ENCODE results near the gene PSMD9. TPM values are rescaled to one million over a fixed set of nuclear protein-coding genes. Genes with fewer than 3 reads are reported as not detected.

PSMD9 gene, protein sequence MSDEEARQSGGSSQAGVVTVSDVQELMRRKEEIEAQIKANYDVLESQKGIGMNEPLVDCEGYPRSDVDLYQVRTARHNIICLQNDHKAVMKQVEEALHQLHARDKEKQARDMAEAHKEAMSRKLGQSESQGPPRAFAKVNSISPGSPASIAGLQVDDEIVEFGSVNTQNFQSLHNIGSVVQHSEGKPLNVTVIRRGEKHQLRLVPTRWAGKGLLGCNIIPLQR
- total RNA-seq (2022; extraction: Qiagen RNA extraction), result 117 to 166 TPM (median 127 TPM) in 5 replicates

DNA sequence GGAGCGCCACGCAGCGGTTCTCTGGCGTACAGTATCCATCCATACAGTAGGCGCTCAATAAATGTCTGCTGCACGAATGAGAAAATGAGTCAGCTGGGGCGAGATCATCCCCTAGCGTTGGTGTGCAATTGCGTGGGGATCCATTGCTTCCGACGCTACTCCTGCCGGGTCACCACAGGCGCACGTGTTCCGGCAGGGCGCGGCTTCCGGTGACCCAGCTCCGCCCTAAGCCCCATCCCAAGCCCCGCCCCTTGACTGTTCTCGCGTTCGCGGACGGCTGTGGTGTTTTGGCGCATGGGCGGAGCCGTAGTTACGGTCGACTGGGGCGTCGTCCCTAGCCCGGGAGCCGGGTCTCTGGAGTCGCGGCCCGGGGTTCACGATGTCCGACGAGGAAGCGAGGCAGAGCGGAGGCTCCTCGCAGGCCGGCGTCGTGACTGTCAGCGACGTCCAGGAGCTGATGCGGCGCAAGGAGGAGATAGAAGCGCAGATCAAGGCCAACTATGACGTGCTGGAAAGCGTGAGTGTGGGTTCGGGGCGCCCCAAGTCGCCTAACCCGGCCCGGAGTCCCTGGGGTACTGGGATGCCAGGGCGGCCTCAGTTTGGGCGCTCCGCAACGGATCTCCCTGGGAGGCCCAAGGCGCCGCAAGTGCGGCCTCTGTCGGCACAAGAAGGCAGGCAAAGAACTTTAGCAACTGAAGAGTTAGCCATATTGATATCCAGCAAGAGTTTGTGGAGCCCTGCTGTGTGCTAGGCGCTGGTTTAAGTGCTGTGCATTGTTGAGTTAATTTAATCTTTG is at the start of gene PSMD9:
PSMD9 (plus strand) TSS at position 313 of the 796 bp plus-strand sequence; CDS start at position 380, 67 bp downstream.

DNA sequence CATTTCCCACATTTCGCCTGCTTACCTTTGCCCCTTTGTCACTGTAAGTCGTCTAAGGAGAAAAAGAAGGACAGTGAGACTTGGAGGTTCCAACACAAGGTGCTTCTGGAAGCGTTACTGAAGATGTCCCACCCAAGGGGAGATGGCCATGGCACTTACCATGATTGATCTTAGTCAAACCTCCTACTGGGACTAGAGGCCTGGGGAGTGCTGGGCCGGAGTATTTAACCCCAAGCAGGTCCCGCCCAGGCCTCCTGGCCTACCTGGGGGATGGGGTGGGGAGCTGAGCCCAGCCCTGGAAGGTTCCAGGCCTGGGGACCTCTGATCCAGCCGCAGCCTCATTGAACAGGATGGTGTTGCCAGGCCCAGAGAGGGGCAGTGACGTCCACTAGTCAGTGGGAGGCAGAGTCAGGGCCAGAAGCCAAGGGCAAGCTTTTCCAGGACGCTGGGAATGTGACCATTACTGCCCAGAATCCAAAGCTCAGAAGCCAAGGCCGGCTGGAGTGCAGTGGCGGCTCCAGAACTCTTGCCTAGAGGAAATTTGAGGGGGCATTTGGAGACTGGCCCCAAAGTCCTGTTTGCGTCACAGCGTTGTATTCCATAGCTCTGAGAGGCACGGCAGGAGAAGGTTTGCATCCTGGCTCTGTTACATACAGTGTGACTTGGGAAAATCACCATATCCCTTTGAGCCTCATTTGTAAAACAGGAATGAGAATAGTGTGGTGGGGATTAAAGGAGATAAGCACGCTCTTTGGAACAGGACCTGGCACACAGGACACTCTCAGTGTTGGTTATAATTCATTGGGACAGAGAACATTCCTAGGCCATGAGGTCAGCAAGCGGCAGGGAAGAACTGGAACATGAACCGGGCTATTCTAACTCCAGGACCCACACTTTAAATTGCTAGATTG is 29.7 kb upstream of the PSMD9 start, which contains the start of gene HPD:
HPD (minus strand) TSS at position 198 of the 911 bp plus-strand sequence; CDS start at position 162, 36 bp downstream.

DNA sequence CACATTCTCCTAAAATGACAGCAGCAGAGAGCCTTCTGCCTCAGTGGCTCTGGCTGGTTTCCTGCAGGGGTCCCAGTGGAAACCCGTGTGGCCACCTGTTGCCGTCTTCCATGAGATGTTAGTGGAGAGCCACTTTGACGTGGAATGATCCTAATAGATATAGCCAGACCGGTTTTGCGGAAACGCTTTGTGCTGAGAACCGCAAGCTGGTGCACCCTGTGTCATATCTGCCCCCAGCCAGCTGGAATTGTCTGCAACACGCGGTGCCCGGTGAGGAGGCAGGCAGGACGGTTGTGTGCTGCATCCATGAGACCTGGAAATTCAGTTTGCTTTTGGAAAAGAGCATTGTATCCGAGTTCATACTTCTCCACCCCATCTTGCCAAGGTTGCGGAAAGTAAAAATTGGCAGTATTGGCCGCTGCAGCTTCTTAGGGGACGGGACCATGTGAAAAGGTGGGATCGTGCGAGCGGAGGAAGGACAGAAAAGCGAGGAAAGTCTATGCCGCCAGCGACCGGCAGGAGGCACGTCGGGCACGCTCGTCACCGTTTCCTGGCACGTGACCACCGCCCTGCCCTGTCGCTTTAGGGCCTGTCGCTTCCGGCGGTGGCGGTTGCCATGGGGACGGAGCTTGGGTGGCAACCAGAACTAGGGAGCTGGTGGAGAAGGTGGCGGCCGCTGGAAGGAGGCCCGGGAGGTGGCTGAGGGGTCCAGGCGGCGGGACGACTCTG is 29.5 kb downstream of the PSMD9 start, which contains the start of gene CFAP251:
CFAP251 (plus strand) TSS at position 643 of the 729 bp plus-strand sequence. CDS start 2,714 bp downstream, outside the sequence.

Other genes with a start within 250 kb of the PSMD9 start
- gene MORN3, start 219.1 kb upstream of the PSMD9 start, total RNA-seq (2022; extraction: Qiagen RNA extraction), result 0.12 to 0.51 TPM (median 0.23 TPM) in 5 replicates
- gene TMEM120B, start 176.0 kb upstream of the PSMD9 start, total RNA-seq (2022; extraction: Qiagen RNA extraction), result 7.8 to 14.5 TPM (median 13.1 TPM) in 5 replicates
- gene RHOF, start 95.1 kb upstream of the PSMD9 start, total RNA-seq (2022; extraction: Qiagen RNA extraction), result 131 to 171 TPM (median 161 TPM) in 5 replicates
- gene SETD1B, start 84.8 kb upstream of the PSMD9 start, total RNA-seq (2022; extraction: Qiagen RNA extraction), result 10.1 to 15.2 TPM (median 13.6 TPM) in 5 replicates
- gene HPD, start 29.9 kb upstream of the PSMD9 start, total RNA-seq (2022; extraction: Qiagen RNA extraction), result 0.72 to 1.8 TPM (median 1.6 TPM) in 5 replicates
- gene CFAP251, start 29.8 kb downstream of the PSMD9 start, total RNA-seq (2022; extraction: Qiagen RNA extraction), result 1.1 to 1.3 TPM (median 1.2 TPM) in 5 replicates
- gene BCL7A, start 133.1 kb downstream of the PSMD9 start, total RNA-seq (2022; extraction: Qiagen RNA extraction), result 9.8 to 12.8 TPM (median 11.5 TPM) in 5 replicates
- gene MLXIP, start 190.0 kb downstream of the PSMD9 start, total RNA-seq (2022; extraction: Qiagen RNA extraction), result 23.0 to 38.1 TPM (median 35.2 TPM) in 5 replicates